Measurements from ENCODE around the gene COL5A3.

DNA sequence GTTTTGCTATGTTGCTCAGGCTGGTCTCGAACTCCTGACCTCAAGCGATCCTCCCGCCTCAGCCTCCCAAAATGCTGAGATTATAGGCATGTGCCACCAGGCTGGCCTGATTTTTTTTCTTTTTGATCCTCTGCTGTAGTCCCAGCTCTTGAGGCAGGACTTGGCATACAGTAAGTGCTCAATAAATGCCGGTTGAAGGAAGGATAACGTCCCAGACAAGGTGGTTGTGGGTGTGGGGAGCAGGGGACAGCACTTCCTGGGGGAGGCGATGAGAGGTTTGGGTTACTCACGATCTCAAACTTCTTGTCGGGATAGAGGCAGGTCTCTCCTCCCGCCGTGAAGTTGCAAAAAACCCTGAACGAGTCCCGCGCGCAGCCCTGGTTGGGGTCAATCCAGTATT is 44.3 kb downstream of the COL5A3 start:
- TF ChIP-seq POLR2AphosphoS5 (IDR thresholded peaks at IDR 0.05) (no peak), POLR2A (IDR thresholded peaks at IDR 0.05) (no peak)
- TF ChIP-seq, protein P1, sequence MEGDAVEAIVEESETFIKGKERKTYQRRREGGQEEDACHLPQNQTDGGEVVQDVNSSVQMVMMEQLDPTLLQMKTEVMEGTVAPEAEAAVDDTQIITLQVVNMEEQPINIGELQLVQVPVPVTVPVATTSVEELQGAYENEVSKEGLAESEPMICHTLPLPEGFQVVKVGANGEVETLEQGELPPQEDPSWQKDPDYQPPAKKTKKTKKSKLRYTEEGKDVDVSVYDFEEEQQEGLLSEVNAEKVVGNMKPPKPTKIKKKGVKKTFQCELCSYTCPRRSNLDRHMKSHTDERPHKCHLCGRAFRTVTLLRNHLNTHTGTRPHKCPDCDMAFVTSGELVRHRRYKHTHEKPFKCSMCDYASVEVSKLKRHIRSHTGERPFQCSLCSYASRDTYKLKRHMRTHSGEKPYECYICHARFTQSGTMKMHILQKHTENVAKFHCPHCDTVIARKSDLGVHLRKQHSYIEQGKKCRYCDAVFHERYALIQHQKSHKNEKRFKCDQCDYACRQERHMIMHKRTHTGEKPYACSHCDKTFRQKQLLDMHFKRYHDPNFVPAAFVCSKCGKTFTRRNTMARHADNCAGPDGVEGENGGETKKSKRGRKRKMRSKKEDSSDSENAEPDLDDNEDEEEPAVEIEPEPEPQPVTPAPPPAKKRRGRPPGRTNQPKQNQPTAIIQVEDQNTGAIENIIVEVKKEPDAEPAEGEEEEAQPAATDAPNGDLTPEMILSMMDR (IDR thresholded peaks at IDR 0.05) = no peak

Data from gastroesophageal sphincter (tissue), 3 donors.